ENCODE results near the gene PRKCD.

DNA sequence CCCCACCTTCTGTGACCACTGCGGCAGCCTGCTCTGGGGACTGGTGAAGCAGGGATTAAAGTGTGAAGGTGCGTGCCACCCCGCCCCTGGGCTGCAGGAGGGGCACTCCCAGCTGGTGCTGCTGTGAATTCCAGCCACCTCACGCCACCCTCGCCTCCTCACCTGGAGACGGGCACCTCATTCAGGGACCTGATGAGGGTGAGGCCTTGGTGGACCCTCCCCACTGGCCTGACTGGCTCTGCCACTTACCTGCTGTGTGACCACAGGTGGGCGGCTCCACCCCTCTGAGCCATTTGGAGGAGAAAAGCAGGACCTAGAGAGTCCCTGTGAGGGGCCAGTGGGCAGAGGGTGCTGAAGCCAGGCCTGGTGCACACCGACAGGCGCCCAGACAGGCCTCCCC is 22.5 kb downstream of the PRKCD start:
- TF ChIP-seq, protein P1, sequence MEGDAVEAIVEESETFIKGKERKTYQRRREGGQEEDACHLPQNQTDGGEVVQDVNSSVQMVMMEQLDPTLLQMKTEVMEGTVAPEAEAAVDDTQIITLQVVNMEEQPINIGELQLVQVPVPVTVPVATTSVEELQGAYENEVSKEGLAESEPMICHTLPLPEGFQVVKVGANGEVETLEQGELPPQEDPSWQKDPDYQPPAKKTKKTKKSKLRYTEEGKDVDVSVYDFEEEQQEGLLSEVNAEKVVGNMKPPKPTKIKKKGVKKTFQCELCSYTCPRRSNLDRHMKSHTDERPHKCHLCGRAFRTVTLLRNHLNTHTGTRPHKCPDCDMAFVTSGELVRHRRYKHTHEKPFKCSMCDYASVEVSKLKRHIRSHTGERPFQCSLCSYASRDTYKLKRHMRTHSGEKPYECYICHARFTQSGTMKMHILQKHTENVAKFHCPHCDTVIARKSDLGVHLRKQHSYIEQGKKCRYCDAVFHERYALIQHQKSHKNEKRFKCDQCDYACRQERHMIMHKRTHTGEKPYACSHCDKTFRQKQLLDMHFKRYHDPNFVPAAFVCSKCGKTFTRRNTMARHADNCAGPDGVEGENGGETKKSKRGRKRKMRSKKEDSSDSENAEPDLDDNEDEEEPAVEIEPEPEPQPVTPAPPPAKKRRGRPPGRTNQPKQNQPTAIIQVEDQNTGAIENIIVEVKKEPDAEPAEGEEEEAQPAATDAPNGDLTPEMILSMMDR (conservative IDR thresholded peaks at IDR 0.05; ENCODE audit: low read depth, low read length) = no peak
- no peak for TF ChIP-seq EZH2 (IDR thresholded peaks at IDR 0.05; ENCODE audit: borderline replicate concordance, low read depth, low read length, poor library complexity, severe bottlenecking)

Data from A673 (cell line).